Measurements from ENCODE around the gene LTA4H.

LTA4H gene

DNA sequence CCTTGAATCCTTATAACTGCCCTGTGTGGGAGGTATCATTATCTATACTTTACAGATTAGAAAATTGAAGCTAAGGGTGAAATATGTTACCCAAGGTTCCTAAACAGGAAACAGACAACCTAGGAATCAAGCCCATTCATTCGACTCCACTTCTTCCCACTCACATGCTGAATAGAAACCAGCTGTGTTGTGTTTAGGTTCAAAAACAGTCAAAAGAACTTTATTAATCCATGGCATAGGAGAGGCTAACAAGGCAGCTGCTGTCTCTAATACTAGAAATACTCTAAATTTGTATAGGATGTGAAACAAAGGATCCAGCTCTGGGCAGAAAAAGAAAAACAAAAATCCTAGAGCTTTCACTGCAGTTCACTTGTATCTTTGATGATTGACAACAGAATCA lies 82.4 kb downstream of the LTA4H start:
- DNase-seq, result no peak

DNA sequence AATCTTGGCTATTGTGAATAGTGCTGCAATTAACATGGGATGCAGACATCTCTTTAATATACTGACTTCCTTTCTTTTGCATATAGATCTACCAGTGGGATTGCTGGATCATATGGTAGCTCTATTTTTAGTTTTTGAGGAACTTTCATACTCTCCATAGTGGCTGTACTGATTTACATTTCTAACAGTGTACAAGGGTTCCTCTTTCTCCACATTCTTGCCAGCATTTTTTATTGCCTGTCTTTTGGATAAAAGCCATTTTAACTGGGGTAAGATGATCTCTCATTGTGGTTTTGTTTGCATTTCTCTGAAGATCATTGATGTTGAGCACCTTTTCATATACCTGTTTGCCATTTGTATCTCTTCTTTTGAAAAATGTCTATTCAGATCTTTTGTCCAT lies 83.9 kb downstream of the LTA4H start:
- DNase-seq, result no peak

All from stimulated activated CD4-positive, alpha-beta T cell treated with anti-CD3 and anti-CD28 coated beads, Interleukin-15, amount 100 ng/mL, for 24 hours (primary cell).